NCI-H82 (cell line): ENCODE measurements around the gene ZNRF4.
"Not testable (repeated sequence)": the region's sequence is repeated elsewhere in the genome, so short reads cannot be mapped to it uniquely, and the experiment has no call there.

ENCODE experiments used
- DNase-seq: peaks from one replicate; lab custom pipeline; 2025; lab: John Stamatoyannopoulos, UW

ZNRF4 gene

GRCh38 chr19:5473646-5474045, 18.4 kb downstream of the ZNRF4 start:
- DNase-seq = no peak

DNA sequence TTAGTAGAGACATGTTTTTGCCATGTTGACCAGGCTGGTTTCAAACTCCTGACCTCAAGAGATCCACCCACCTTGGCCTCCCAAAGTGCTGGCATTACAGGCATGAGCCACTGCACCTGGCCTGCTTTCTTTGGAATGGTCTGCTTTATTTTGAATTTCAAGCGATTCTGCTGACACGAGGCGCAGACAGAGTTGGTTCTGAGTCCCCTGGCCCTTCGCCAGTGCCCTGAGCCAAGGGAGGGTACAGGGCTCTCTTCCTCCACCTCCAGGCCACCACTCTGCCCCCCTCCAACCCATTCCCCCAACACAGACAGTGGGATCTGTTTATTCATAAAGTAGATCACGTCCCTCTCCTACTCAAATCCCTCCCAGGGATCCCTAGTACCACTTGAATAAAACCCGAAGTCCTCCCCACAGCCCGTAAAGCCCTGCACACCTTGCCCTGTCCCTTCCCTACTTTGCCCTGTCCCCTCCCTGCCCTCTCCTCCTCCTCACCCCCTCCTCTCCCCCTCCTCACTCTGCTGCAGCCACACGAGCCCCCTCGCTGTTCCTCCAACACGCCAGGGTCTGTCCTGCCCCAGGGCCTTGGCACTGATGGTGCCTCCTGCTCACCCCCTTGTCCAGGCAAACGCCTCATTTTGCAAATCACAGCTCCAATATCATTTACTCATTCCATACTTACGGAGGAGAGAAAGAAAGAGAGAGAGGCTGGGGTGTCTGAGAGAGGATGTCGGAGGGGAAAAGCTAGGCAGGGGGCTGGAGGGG, 22.4 kb downstream of the ZNRF4 start:
- DNase-seq = no peak

GRCh38 chr19:5478241-5478924, 23.2 kb downstream of the ZNRF4 start:
- DNase-seq = no peak

- DNase-seq = no peak
These were observed 23.8 kb downstream of the ZNRF4 start for GRCh38 chr19:5478925-5479588.

- DNase-seq = peak; percentile 62
These were observed 24.7 kb downstream of the ZNRF4 start for GRCh38 chr19:5479958-5480357.

DNA sequence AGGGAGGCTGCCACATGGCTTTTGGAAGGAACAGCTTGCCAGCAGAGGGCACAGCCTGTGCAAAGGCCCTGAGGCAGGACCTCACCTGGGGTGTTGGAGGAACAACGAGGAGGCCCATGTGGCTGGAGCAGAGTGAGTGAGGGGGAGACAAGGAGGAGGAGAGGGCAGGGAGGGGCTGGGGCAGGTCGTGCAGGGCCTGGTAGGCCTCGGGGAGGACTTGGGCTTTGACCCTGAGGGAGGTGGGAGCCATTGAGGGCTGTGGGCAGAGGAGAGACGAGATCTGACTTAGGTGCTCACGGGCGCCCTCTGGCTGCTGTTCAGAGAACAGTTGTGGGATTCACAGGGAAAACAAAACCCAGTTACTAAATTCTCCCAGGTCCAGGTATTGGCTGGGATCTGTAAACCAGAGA, 25.2 kb downstream of the ZNRF4 start:
- DNase-seq = peak; percentile 39

DNA sequence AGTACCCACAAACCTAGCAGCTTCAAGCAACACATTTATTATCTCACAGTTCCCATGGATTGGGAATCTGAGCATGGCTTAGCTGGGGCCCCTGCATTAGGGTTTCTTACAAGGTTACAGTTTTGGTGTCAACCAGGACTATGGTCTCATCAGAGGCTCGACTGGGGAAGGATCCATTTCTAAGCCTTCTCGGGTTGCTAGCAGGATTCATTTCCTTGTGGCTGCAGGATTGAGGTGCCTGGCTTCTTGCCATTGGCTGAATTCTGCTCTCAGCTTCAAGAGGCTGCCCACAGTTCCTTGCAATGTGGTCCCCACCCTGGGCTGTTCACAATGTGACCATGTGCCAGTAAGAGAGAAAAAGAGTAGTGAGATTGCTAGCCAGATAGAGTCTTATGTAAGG, 26.7 kb downstream of the ZNRF4 start:
- no peak for DNase-seq

DNA sequence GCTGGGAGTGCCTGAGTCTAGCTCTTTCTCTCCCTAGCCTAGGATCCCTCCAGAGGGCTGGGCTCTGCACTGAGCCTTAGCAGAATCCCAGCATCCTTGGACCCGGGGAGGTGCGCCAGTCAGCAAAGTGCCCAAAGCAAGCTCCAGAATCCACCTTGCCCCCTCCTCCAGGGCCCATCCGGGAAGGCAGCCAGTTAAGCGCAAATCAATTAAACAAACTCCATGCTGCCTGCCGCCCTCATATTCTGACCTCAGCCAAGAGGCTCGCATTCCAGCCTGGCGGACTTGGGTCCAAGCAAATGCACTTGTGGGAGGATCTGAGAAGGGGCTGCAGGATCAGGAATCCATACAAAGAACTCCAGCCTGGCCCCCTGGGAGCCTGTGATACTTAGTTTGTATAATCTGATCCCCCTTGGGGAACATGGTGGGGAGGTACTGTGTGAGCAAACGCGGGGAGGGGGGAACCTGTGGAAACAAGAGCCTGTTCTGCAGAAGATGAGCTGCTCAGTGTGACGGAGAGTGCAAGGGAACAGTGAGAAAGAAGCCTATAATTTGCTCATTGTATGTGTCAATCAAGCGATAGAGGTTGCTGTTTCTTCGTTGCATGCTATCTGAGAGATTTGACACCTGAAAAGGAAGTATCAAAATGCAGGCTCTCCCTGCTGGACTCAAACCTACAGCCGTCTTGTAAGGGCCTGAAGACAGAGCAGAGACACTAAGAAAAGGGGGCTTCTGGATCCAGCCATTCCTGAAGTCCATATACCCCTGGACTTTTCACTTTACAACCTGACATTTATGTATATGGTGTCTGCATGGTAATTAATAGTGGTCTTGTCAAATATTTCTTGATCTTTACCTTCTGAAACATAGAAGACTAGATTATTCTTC, 29.4 kb downstream of the ZNRF4 start:
- DNase-seq = peak; percentile 17

DNA sequence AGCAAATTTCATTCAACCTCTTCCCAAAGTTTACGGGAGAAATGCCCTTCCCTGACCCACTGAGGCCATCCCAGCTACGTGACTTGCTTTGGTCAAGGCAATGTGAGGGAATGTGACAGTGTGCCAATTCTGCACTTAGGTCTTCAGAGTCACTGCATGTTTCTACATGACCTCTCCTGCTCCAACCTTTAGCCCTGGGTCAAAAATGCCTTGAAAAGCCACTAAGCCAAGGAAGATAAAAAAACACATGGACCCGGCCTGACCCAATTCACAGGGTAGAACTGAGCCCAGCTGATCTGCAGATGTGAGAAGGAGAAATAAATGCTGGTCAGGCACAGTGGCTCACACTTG, 30.0 kb downstream of the ZNRF4 start:
- no peak for DNase-seq

DNA sequence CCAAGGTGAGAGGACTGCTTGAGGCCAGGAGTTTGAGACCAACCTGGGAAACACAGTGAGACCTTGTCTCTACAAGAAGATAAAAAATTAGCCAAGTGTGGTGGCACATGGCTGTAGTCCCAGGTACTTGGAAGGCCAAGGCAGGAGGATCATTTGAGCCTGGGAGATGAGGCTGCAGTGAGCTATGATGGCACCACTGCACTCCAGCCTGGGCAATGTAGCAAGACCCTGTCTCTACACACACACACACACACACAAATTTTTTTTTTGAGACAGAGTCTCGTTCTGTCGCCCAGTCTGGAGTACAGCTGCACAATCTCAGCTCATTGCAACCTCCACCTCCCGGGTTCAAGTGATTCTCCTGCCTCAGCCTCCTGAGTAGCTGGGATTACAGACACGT, 30.4 kb downstream of the ZNRF4 start:
- DNase-seq = not testable (repeated sequence)

DNA sequence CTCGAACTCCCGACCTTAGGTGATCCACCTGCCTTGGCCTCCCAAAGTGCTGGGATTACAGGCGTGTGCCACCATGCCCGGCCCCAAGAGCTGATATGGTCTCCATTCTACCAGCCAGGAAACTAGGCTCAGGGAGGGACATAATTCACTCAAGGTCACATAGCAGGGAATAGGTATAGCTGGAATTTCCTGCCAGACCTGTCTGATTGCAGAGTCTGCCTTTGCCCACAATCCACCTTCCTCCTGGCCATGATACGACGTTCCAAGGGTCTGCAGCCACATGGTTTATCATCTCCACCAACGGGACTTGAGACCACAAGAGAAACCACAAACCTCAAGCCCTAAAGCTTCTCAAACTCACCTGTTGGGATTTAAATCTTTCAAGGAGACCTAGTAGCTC, 32.0 kb downstream of the ZNRF4 start:
- no peak for DNase-seq

DNA sequence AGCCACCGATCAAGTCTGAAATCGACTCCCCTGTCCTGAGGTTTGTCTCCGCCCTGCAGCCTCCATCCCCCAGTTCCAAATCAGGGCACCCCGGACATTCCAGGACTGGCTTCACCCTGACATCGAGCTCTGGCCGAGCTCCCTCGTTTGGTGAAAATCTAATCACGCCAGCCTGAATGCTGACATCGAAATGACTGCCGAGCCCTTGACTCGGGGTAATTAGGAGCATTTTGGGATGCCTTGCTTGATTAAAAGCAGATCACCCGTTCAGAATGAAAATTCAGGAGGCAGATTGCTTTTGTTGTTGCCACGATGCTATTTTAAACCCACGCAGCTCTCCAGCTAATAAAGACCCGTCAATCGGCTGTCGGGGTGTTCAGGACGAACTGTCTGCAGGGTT, 34.3 kb downstream of the ZNRF4 start:
- DNase-seq = no peak

GRCh38 chr19:5491565-5491964, 36.3 kb downstream of the ZNRF4 start:
- no peak for DNase-seq

GRCh38 chr19:5492281-5492634, 37.0 kb downstream of the ZNRF4 start:
- DNase-seq = no peak

DNA sequence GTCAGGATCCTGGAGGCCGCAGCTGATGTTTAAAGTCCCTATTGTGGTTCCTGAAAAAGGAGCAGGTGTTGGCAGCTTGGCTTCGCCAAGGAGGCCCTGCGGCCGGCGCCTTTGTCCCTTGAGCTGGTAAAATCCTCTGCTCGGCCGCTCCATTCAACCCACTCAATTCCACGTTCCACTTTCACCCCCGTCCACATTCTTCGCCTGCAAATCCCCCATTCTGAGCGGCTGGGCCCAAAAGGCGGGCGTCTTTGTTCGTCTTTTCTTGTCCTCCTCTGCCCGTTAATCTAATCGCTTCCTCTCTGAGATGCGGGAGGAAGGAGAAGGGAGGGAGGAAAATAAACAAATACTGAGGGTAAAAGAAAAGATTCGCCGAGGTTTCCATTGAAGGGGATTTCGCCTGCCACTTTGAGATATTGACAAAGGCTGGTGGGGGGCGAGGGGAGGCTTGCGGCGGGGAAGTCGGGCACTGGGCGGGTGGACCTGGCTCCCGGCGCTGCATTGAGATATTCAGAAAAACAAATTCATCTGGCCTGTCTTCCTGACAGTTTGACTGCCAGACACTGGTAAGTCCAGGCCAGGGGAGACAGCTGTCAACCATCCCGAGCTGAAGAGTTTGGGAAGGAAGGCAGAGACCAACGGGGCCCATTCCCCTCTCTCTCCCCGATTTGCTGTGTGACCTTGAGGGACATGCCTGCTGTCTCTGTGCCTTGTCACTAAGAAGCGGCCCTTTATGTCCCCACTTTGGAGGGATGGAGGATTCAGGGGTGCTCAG, 37.6 kb downstream of the ZNRF4 start:
- DNase-seq = no peak

- no peak for DNase-seq
These were observed 39.6 kb downstream of the ZNRF4 start for GRCh38 chr19:5494773-5495172.

DNA sequence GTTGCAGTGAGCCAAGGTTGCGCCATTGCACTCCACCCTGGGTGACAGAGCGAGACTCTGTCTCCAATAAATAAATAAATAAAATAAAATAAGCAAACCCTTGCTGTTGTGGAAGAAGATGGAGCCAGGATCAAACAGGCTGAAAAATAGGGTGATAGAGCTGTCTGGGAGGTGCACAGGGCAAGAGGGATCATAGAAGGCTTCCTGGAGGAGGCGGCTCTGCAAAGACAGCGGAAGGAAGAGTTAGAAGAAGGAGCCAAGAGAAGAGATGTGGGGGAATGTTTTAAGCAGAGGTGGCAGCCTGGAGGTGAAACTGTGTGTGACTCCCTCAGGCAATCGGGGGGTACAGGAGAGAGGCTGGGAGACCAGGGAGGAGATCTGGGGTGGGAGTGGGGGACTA, 40.6 kb downstream of the ZNRF4 start:
- no peak for DNase-seq

- no peak for DNase-seq
These were observed 42.1 kb downstream of the ZNRF4 start for GRCh38 chr19:5497297-5497696.

- no peak for DNase-seq
These were observed 43.8 kb downstream of the ZNRF4 start for GRCh38 chr19:5498830-5499550.

DNA sequence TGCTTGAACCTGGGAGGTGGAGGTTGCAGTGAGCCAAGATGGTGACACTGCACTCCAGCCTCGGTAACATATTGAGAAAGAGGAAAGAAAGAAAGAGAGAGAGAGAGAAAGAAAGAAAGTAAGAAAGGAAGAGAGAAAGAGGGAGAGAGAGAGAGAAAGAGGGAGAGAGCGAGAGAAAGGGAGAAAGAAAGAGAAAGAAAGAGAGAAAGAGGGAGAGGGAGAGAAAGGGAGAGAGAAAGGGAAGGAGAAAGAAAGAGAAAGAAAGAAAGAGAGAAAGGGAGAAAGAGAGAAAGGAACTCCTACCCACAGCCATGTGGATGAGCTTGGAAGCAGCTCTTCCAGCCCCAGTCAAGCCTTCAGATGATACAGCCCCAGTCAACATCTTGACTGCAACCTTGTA, 46.7 kb downstream of the ZNRF4 start:
- DNase-seq = no peak

GRCh38 chr19:5503598-5503997, 48.4 kb downstream of the ZNRF4 start:
- DNase-seq = no peak
